ENCODE measurements around the gene ENPP6. TPM values are rescaled to one million over a fixed set of nuclear protein-coding genes. Genes with fewer than 3 reads are reported as not detected.

The ENPP6 gene
- total RNA-seq, 1 experiment from 2014 or later = not detected

GRCh38 chr4:184235526-184235925, 17.9 kb upstream of the ENPP6 start:
- ATAC-seq (no peak), DNase-seq (no peak)
- H3K4me2 ChIP-seq (ENCODE audit: low read length) = no peak overlapping the region
- H3F3A ChIP-seq (ENCODE audit: low read length, unreplicated experiment) = no peaks in the 10 kb centered on the region
- H3K4me3 ChIP-seq (ENCODE audit: low read length) = no peak overlapping the region
- peaks cover 25% of the 10 kb centered on the region for H3K27me3 ChIP-seq (ENCODE audit: low read length)
- BruUV-seq (replicated peaks) = no TSS peak
- no peaks in the 10 kb centered on the region for H3K79me2 ChIP-seq (ENCODE audit: low read length)
- no peaks in the 10 kb centered on the region for H3K36me3 ChIP-seq (ENCODE audit: low read depth, low read length)
- TF ChIP-seq EZH2 (IDR thresholded peaks at IDR 0.05; ENCODE audit: low read length, unreplicated experiment) (no peak), EZH2phosphoT487 (IDR thresholded peaks at IDR 0.05; ENCODE audit: borderline replicate concordance, low read length) (no peak), CTCF (conservative IDR thresholded peaks at IDR 0.05; ENCODE audit: low read depth, low read length) (no peak)
- intact Hi-C loops (cut with micrococcal nuclease) = no loop called here
- no peaks in the 10 kb centered on the region for H3K9me3 ChIP-seq (ENCODE audit: low read length)
- H3K9ac ChIP-seq (ENCODE audit: low read length) = no peak overlapping the region
- no peaks in the 10 kb centered on the region for H4K20me1 ChIP-seq (ENCODE audit: low read length)
- ChIA-PET CTCF (no interaction called here), POLR2A (ENCODE audit: unreplicated experiment) (no interaction called here)
- no peak overlapping the region for H2AFZ ChIP-seq (ENCODE audit: low read length)
- H3K9me2 ChIP-seq (replicated peaks; ENCODE audit: low read length) = no peaks in the 10 kb centered on the region
- no peak overlapping the region for H3K27ac ChIP-seq (ENCODE audit: low read length)
- no peaks in the 10 kb centered on the region for H3K4me1 ChIP-seq (ENCODE audit: insufficient read depth, low read length)

- ATAC-seq (no peak), DNase-seq (no peak)
- Histone ChIP-seq H3K4me3 (ENCODE audit: low read length) (no peak overlapping the region), H3K4me2 (ENCODE audit: low read length) (no peak overlapping the region), H3K27ac (ENCODE audit: low read length) (no peak overlapping the region), H4K20me1 (ENCODE audit: low read length) (no peaks in the 10 kb centered on the region), H2AFZ (ENCODE audit: low read length) (no peak overlapping the region), H3K79me2 (ENCODE audit: low read length) (no peaks in the 10 kb centered on the region), H3F3A (ENCODE audit: low read length, unreplicated experiment) (no peaks in the 10 kb centered on the region), H3K4me1 (ENCODE audit: insufficient read depth, low read length) (no peaks in the 10 kb centered on the region), H3K36me3 (ENCODE audit: low read depth, low read length) (no peaks in the 10 kb centered on the region), H3K27me3 (ENCODE audit: low read length) (peaks cover 36% of the 10 kb centered on the region), H3K9me2 (replicated peaks; ENCODE audit: low read length) (no peaks in the 10 kb centered on the region), H3K9me3 (ENCODE audit: low read length) (no peaks in the 10 kb centered on the region), H3K9ac (ENCODE audit: low read length) (no peak overlapping the region)
- POLR2A ChIA-PET (ENCODE audit: unreplicated experiment) = no interaction called here
- intact Hi-C loops (cut with micrococcal nuclease) = no loop called here
- TF ChIP-seq CTCF (conservative IDR thresholded peaks at IDR 0.05; ENCODE audit: low read depth, low read length) = no peak
- TF ChIP-seq EZH2phosphoT487 (IDR thresholded peaks at IDR 0.05; ENCODE audit: borderline replicate concordance, low read length) = no peak
- no peak for TF ChIP-seq EZH2 (IDR thresholded peaks at IDR 0.05; ENCODE audit: low read length, unreplicated experiment)
- BruUV-seq (replicated peaks) = no TSS peak
- CTCF ChIA-PET = no interaction called here
Measured at GRCh38 chr4:184234155-184234554, 16.5 kb upstream of the ENPP6 start.

- no peak overlapping the region for H3K4me3 ChIP-seq (ENCODE audit: low read length)
- DNase-seq = no peak
- H3F3A ChIP-seq (ENCODE audit: low read length, unreplicated experiment) = no peaks in the 10 kb centered on the region
- no peaks in the 10 kb centered on the region for H3K79me2 ChIP-seq (ENCODE audit: low read length)
- H3K4me2 ChIP-seq (ENCODE audit: low read length) = no peak overlapping the region
- H4K20me1 ChIP-seq (ENCODE audit: low read length) = no peaks in the 10 kb centered on the region
- no TSS peak for BruUV-seq (replicated peaks)
- no peak overlapping the region for H3K9ac ChIP-seq (ENCODE audit: low read length)
- no peak overlapping the region for H3K27ac ChIP-seq (ENCODE audit: low read length)
- TF ChIP-seq EZH2 (IDR thresholded peaks at IDR 0.05; ENCODE audit: low read length, unreplicated experiment) (no peak), EZH2phosphoT487 (IDR thresholded peaks at IDR 0.05; ENCODE audit: borderline replicate concordance, low read length) (no peak)
- H3K36me3 ChIP-seq (ENCODE audit: low read depth, low read length) = no peaks in the 10 kb centered on the region
- peaks cover 43% of the 10 kb centered on the region for H3K27me3 ChIP-seq (ENCODE audit: low read length)
- POLR2A ChIA-PET (ENCODE audit: unreplicated experiment) = no interaction called here
- no peaks in the 10 kb centered on the region for H3K9me3 ChIP-seq (ENCODE audit: low read length)
- H3K4me1 ChIP-seq (ENCODE audit: insufficient read depth, low read length) = no peaks in the 10 kb centered on the region
- H3K9me2 ChIP-seq (replicated peaks; ENCODE audit: low read length) = no peaks in the 10 kb centered on the region
- intact Hi-C loops (cut with micrococcal nuclease) = no loop called here
- ATAC-seq = no peak
- no peak overlapping the region for H2AFZ ChIP-seq (ENCODE audit: low read length)
- CTCF ChIA-PET = no interaction called here
Measured at GRCh38 chr4:184232975-184233374, 15.3 kb upstream of the ENPP6 start.

Measured in PC-3 (cell line).